HG02840 (cell line): ENCODE measurements around the gene CTNNA2.

Source experiments
- ATAC-seq: cut with Tn5 transposase; IDR thresholded peaks from one replicate; pipeline ENCODE4 v1.9.1; 2021; ENCODE audit warnings: mild to moderate bottlenecking, moderate library complexity, moderate number of reproducible peaks; ENCODE audit not compliant: unreplicated experiment, low FRiP score

Gene CTNNA2

GRCh38 chr2:80300954-80301353 lies 788.1 kb downstream of the CTNNA2 start:
- no peak for ATAC-seq

- ATAC-seq, result no peak
These were observed 789.1 kb downstream of the CTNNA2 start for GRCh38 chr2:80302001-80302313.

DNA sequence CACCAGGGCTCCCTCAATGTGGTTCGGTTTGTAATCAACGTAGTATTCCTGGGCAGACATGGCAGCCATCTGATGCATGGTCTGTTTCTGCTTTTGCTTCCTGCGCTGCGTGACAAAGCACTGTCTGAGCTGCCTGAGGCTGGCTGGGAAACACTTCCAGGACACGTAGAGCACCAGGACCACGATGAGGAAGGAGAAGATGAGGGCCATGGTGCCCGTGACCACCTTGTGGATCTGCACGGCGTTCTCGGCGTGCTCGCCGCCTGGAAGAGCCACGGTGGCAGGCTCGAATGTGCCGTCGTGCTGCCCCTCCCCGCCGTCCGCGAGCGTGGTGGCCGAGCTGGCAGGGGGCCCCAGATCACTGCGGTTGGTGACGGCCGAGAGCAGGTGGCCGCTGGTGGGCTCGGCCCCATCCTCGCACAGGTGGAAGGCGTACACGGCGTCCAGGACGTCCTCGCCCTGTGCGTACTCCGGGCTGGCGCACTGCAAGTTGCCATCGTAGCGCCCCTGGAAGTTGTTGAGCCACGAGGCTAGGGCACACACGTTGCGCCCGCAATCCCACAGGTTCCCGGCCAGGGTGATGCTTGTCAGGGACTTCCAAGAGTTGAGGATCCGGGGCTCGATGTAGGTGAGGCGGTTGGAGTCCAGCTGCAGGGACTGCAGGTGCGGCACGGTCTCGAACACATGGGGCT lies 789.6 kb downstream of the CTNNA2 start:
- ATAC-seq, result no peak

DNA sequence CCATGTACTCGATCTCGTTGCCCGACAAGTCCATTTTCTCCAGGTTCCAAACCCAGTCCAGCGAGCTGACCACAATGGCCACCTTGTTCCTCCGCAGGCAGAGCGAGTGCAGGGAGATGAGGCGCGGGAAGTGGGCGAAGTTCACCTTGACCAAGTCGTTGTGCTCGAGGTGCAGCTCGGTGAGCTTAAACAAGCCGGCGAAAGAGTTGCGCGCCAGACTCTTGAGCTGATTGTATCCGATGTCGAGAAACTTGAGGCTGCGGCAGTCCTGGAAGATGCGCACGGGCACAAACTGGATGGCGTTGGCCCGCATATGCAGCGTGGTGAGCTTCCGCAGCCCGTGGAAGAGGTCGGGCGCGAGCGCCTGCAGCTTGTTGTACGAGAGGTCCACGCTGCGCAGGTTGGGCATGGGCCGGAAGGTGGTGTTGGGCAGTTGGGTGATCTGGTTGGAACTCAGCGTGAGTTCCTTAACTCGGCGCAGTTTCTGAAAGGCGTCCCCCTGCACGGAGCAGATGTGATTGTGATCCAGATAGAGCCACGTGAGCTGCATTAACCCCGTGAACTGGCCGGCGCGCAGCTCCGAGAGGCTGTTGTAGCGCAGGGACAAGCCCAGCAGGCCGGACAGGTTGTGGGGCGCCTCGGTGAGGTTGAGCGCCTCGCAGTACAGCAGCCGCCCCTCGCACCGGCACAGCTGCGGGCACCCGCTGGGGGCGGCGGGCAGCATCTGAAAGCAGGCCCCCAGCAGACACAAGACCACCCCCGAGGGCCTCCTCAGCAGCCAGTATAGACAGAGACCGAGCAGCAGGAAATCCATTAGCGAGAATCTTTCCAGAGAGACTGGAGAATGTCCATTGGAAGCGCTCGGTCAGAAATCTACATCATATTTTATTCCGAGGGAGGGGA lies 790.4 kb downstream of the CTNNA2 start:
- no peak for ATAC-seq

GRCh38 chr2:80303909-80304837 lies 791.3 kb downstream of the CTNNA2 start, which contains the start of gene LRRTM1:
Gene LRRTM1, minus strand, starts transcription at chr2:80304752. Its CDS starts 933 bp downstream, at chr2:80303819.
- no peak for ATAC-seq

GRCh38 chr2:80311304-80311703 lies 798.5 kb downstream of the CTNNA2 start:
- no peak for ATAC-seq

- ATAC-seq, result no peak
These were observed 799.5 kb downstream of the CTNNA2 start for GRCh38 chr2:80312282-80312839.

DNA sequence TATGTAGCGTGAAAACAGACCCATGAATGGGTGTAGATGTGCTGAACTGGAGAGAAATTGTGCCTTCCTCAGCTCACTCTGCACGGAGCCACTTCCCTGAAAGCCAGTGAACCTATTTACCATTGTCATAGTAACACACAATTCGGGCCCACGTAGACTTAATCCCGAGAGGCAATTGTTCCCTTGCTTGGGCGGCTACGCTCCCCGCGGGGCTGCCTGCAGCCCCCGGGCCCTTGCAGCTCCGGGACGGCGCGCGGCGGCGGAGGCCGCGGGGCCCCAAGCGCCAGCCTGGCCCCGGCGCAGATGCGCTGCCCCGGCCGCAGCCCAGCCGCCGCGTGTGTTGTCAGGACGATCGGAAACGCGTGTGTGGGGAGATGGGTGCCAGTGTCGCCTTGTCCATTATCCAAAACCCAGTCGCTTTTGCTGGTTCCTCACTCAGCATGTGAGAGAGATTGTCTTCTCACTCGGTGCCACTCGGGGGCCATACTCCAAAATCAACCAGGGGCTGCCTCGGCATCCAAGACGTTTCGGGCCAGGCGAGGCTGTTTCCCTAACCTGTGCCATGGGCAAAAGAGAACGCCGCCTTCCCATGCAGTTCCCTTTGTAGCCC lies 809.6 kb downstream of the CTNNA2 start:
- no peak for ATAC-seq

- ATAC-seq, result no peak
These were observed 810.1 kb downstream of the CTNNA2 start for GRCh38 chr2:80322958-80323357.

- no peak for ATAC-seq
These were observed 810.8 kb downstream of the CTNNA2 start for GRCh38 chr2:80323610-80324009.

- no peak for ATAC-seq
These were observed 811.7 kb downstream of the CTNNA2 start for GRCh38 chr2:80324525-80324924.

DNA sequence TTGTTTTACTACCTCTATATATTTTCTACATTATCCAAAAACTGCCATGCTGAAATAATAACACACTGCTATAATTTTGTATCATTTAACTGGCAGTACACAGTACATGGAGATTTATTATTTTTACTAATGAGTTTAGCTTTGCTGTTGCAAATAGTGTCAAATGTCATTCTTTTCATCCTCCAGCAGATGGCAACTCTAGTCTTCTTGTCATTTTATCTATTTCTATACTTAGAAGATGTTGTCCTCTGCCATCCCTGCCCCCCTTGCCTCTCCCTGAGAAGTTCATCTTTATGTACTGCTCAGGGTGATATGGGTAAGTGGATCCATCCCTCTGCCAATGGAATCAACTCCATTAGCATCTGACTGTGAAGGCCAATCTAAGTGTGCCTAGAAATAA lies 813.4 kb downstream of the CTNNA2 start:
- ATAC-seq, result no peak

DNA sequence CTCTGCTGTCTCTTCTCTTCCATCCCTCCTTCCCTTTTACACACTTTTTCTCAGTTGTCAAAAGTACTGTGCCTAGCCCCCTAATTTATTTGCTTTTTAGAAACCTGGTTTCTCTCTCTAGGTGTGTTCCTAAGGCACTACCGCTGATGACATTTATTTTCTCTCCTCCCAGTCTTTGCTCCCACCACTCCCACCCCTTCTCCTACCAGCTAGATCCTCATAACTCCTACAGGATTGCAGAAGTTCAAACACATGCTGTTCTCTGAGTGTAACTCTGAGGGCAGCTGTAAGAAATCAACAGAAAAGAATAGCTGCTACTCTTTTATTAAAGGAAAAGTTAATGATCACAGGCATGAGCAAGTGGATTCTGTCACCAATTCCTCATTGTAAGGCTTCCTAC lies 814.0 kb downstream of the CTNNA2 start:
- no peak for ATAC-seq

GRCh38 chr2:80328159-80328571 lies 815.3 kb downstream of the CTNNA2 start:
- ATAC-seq, result no peak

DNA sequence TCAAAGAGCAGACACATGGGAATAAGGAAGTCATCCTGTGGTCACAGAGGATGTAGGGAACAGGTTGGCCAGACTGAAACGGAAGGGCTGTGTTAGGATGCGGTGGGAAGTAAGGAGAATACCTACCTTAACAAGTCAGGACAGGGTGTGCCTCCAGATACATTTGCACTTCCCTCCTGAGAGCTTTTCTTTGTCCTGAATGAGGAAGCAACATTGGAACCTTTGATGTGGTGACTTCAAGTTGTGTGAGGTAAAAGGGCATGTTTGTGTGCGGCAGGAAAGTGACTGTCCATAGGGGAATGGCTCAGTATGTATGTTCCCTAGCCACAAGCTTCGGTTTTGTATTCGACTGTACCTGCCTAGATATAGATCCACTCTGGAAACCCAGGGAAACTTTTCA lies 816.6 kb downstream of the CTNNA2 start:
- no peak for ATAC-seq

- ATAC-seq, result no peak
These were observed 817.9 kb downstream of the CTNNA2 start for GRCh38 chr2:80330527-80331450.

DNA sequence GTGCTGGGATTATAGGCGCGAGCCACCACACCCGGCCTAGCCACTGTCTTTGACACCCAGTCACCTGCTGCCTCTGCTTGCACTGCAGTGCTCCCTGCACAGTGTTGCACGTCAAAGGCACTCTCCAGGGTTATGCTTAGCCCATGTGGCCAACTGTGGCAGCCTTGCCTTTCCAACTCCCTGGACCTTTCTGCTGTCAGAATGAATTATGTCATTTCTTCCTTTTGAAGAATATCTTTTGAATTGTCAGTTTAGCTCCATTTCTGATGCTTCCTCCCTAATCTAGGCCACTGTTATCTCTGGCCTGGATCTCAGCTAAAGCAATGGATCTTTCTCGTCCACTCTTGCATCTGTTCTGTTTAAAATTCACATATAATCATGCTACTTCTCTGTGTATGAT lies 821.0 kb downstream of the CTNNA2 start:
- no peak for ATAC-seq

GRCh38 chr2:80335411-80335810 lies 822.6 kb downstream of the CTNNA2 start:
- no peak for ATAC-seq

- no peak for ATAC-seq
These were observed 825.9 kb downstream of the CTNNA2 start for GRCh38 chr2:80338794-80339193.
